Uterus (tissue), 4 donors: ENCODE measurements around the gene EMILIN1. TPM values are rescaled to one million over a fixed set of nuclear protein-coding genes. Genes with fewer than 3 reads are reported as not detected.

Experiments
- DNase-seq, 2 donors: peaks; one replicate each; pipeline ENCODE4 v3.0.0-alpha.2; 2019 to 2020
- H3K27ac ChIP-seq, 2 donors: fragments of 200-600 bp; sonication (generic); 1 replicate in 1 of 2; 2 replicates in 1 of 2; pipeline ENCODE4 v1.5.1; 2016 to 2018
- H3K27me3 ChIP-seq, 2 donors: fragments of 200-600 bp; sonication (generic); one replicate each; pipeline ENCODE4 v1.5.1; 2018 to 2019; ENCODE audit warnings: control low read depth in 1 of 2
- H3K36me3 ChIP-seq, 2 donors: fragments of 200-600 bp; sonication (generic); one replicate each; pipeline ENCODE4 v1.5.1; 2019; ENCODE audit warnings: control low read depth in 1 of 2
- H3K4me1 ChIP-seq, 2 donors: fragments of 200-600 bp; sonication (generic); one replicate each; pipeline ENCODE4 v1.5.1; 2018 to 2019; ENCODE audit warnings: control low read depth in 1 of 2
- H3K4me3 ChIP-seq, 2 donors: fragments of 200-600 bp; sonication (generic); 1 replicate in 1 of 2; 2 replicates in 1 of 2; pipeline ENCODE4 v1.5.1; 2018 to 2019; ENCODE audit warnings: mild to moderate bottlenecking in 1 of 2
- H3K9me3 ChIP-seq, 2 donors: fragments of 200-600 bp; sonication (generic); one replicate each; pipeline ENCODE4 v1.5.1; 2019; ENCODE audit warnings: control low read depth in 1 of 2
- POLR2A ChIP-seq, 2 donors: fragments of 450-650 bp; IDR thresholded peaks; one replicate each; pipeline ENCODE4 v1.6.1; 2016; ENCODE audit warnings: antibody characterized with exemption in 2 of 2, mild to moderate bottlenecking in 1 of 2, moderate library complexity in 1 of 2
- intact Hi-C: fragments of 100-400 bp; cut with DNase I; formaldehyde crosslinking; loops from one replicate; pipeline ENCODE4 v1.15.1; 2023; ENCODE audit warnings: low total_unique reads
- total RNA-seq, 4 donors: library from RNA; depleted of rRNA in 3 of 4; stranded (reverse); fragments of >200 nt in 3 of 4; gene quantifications; one replicate each; pipeline versions ENCODE4 v1.1.0 to v1.2.4, GENCODE V29; 2014 to 2023
- TF ChIP-seq, protein P1 (sequence below), 4 experiments: fragments of 200-600 bp in 2 of 4; fragments of 450-650 bp in 2 of 4; sonication (generic) in 2 of 4; IDR thresholded peaks; one replicate each; pipeline ENCODE4 v1.5.1; 2016 to 2019; ENCODE audit warnings: antibody characterized with exemption in 4 of 4, mild to moderate bottlenecking in 2 of 4, moderate library complexity in 1 of 4
- donor health status: DM: yes; HTN: yes; CAD: no.

The EMILIN1 gene
- total RNA-seq, 4 donors from 2014 or later: 107 to 377 (median 224) TPM

DNA sequence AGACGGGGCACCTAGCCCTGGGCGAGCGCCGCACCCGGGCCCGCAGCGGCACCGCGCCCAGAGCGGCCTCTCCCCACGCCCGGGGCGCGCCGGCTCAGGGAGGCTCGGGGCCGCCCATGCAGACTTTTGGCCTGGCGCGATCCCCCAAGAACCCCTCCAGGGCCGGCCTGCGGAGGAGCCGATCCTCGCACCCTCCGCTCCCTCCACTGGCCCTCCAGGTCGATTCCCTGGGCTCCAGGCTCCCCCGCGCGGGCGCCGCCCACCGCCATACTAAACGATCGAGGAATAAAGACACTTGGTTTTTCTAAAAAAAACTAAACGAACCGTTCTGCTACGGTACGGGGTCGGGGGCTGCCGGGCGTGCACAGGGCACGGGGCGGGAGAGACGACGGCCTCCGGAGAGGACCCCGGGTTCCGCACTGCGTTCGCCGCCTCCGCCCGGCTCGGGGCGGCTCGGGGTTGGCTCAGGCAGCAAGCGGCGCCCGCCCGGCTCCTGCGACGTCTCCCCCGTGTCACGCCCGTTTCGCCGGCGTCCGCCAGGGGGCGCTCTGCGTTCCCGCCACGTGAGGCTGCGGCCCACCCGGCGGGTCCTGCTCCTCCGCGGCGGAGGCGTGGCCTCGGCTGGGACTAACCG is 7.8 kb downstream of the EMILIN1 start:
- Histone ChIP-seq H3K27me3 (no peaks in the 10 kb centered on the region), H3K9me3 (no peaks in the 10 kb centered on the region), H3K4me1 (peaks cover 5 to 23% of the 10 kb centered on the region in 2 donors), H3K36me3 (no peaks in the 10 kb centered on the region), H3K4me3 (peak overlapping the region; percentile 48 to 62), H3K27ac (peak overlapping the region; percentile 82 to 85)
- DNase-seq: peak; percentile 92 to 98
- TF ChIP-seq POLR2A (IDR thresholded peaks at IDR 0.05): peak; percentile 47 to 61
- TF ChIP-seq, protein P1, sequence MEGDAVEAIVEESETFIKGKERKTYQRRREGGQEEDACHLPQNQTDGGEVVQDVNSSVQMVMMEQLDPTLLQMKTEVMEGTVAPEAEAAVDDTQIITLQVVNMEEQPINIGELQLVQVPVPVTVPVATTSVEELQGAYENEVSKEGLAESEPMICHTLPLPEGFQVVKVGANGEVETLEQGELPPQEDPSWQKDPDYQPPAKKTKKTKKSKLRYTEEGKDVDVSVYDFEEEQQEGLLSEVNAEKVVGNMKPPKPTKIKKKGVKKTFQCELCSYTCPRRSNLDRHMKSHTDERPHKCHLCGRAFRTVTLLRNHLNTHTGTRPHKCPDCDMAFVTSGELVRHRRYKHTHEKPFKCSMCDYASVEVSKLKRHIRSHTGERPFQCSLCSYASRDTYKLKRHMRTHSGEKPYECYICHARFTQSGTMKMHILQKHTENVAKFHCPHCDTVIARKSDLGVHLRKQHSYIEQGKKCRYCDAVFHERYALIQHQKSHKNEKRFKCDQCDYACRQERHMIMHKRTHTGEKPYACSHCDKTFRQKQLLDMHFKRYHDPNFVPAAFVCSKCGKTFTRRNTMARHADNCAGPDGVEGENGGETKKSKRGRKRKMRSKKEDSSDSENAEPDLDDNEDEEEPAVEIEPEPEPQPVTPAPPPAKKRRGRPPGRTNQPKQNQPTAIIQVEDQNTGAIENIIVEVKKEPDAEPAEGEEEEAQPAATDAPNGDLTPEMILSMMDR (IDR thresholded peaks at IDR 0.05): peak; percentile 66 to 98 (median 94)
- intact Hi-C loops: no loop called here

DNA sequence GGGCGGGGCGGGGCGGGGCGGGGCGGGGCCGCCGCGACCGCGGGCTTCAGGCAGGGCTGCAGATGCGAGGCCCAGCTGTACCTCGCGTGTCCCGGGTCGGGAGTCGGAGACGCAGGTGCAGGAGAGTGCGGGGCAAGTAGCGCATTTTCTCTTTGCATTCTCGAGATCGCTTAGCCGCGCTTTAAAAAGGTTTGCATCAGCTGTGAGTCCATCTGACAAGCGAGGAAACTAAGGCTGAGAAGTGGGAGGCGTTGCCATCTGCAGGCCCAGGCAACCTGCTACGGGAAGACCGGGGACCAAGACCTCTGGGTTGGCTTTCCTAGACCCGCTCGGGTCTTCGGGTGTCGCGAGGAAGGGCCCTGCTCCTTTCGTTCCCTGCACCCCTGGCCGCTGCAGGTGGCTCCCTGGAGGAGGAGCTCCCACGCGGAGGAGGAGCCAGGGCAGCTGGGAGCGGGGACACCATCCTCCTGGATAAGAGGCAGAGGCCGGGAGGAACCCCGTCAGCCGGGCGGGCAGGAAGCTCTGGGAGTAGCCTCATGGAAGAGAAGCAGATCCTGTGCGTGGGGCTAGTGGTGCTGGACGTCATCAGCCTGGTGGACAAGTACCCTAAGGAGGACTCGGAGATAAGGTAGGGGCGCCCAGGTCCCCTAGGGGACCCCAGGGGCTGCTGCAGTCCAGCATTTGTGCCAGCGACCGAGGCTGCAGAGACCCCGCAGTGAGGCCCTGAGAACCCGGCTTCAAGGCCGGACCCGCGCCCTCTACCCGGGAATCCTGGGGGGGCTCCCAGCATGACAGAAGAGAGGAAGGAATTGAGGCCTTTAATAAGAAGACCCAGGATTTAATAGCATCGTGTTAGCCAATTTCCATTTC is 8.5 kb downstream of the EMILIN1 start, which contains the start of gene KHK:
KHK (plus strand) TSS at position 49 of the 870 bp plus-strand sequence; CDS start at position 537, 488 bp downstream.
- H3K4me1 ChIP-seq: peaks cover 0 to 20% of the 10 kb centered on the region in 2 donors
- H3K27ac ChIP-seq: peak within 1 kb of the TSS; percentile 82 to 85
- TF ChIP-seq POLR2A (IDR thresholded peaks at IDR 0.05): no peak
- TF ChIP-seq, protein P1 (IDR thresholded peaks at IDR 0.05): no peak
- H3K4me3 ChIP-seq: peak within 1 kb of the TSS; percentile 48 to 62
- intact Hi-C loops: no loop called here
- peak; percentile 66 to 73 for DNase-seq
- H3K27me3 ChIP-seq: no peaks in the 10 kb centered on the region
- H3K36me3 ChIP-seq: no peaks in the 10 kb centered on the region
- no peaks in the 10 kb centered on the region for H3K9me3 ChIP-seq

DNA sequence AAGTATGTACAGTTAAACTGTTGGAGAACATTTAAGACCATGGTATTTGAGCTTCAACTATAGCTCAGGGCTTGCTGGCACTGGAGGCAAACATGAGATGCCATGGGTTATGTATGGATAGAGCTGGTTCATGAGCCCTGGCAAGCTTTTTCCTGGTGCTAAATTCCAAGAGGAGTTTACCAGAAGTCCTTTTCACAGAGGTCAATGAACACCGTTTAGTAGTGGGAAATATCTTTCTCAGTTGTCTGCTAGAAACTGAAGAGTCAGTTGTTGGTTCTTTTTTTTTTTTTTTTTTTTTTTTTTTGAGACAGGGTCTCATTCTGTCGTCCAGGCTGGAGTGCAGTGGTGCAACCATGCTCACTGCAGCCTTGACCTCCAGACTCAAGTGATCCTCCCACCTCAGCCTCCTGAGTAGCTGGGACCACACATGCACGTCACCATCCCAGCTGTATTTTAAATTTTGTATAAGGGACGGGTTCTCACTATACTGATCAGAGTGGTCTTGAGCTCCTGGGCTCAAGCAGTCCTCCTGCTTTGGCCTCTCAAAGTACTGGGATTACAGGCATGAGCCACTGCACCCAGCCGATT is 9.5 kb downstream of the EMILIN1 start:
- H3K27me3 ChIP-seq: no peaks in the 10 kb centered on the region
- intact Hi-C loops: no loop called here
- no peaks in the 10 kb centered on the region for H3K36me3 ChIP-seq
- H3K4me1 ChIP-seq: peaks cover 0 to 12% of the 10 kb centered on the region in 2 donors
- H3K4me3 ChIP-seq: no peak overlapping the region
- no peaks in the 10 kb centered on the region for H3K9me3 ChIP-seq
- H3K27ac ChIP-seq: no peak overlapping the region
- no peak for DNase-seq
- TF ChIP-seq POLR2A (IDR thresholded peaks at IDR 0.05): no peak
- TF ChIP-seq, protein P1 (IDR thresholded peaks at IDR 0.05): no peak

DNA sequence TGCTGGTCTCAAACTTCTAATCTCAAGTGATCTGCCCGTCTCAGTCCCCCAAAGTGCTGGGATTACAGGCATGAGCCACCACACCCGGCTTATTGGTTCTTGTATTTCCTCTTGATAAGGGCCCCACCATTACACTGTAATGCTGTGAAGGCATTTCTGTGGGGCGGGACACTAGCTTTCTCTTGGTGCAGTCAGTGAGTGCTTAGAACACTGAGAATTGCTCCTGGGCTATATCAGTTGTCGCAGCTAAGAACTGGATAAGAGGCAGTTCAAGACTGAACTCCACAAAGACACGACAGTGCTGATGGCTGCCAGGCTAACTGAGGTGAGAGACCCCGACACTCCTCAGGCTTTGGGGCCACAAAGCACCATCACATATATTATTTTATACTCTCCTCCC is 10.2 kb downstream of the EMILIN1 start:
- DNase-seq: no peak
- Histone ChIP-seq H3K27ac (no peak overlapping the region), H3K27me3 (no peaks in the 10 kb centered on the region), H3K9me3 (no peaks in the 10 kb centered on the region), H3K36me3 (no peaks in the 10 kb centered on the region), H3K4me3 (no peak overlapping the region), H3K4me1 (peaks cover 0 to 12% of the 10 kb centered on the region in 2 donors)
- TF ChIP-seq POLR2A (IDR thresholded peaks at IDR 0.05): no peak
- TF ChIP-seq, protein P1 (IDR thresholded peaks at IDR 0.05): no peak
- intact Hi-C loops: no loop called here
